CD4-positive, alpha-beta T cell treated with Interleukin-6 at 100 ng/mL for 8 hours (primary cell): ENCODE measurements around the gene ZNF8.
A peak's percentile ranks its signal among the peaks of the same experiment; 100 is the strongest.
"Not testable (repeated sequence)": the region's sequence is repeated elsewhere in the genome, so short reads cannot be mapped to it uniquely, and the experiment has no call there.

Experiments
- DNase-seq: peaks from one replicate; pipeline ENCODE4 v3.0.0-alpha.2; 2020; ENCODE audit warnings: mixed read lengths, low spot score

The ZNF8 gene

GRCh38 chr19:58278541-58279041, at the start of gene ZNF8:
TSS of gene ZNF8 (plus strand) at chr19:58278955. CDS start at chr19:58279082, 127 bp downstream.
- peak; percentile 96 for DNase-seq

- peak; percentile 2 for DNase-seq
Measured at GRCh38 chr19:58229255-58229639, 49.5 kb upstream of the ZNF8 start.

GRCh38 chr19:58237324-58237723, 41.4 kb upstream of the ZNF8 start:
- DNase-seq = no peak

GRCh38 chr19:58243351-58243750, 35.4 kb upstream of the ZNF8 start:
- DNase-seq = no peak

GRCh38 chr19:58248886-58249285, 29.9 kb upstream of the ZNF8 start:
- DNase-seq = no peak

- no peak for DNase-seq
Measured at GRCh38 chr19:58252102-58252685, 26.6 kb upstream of the ZNF8 start.

- DNase-seq = not testable (repeated sequence)
Measured at GRCh38 chr19:58258259-58258658, 20.5 kb upstream of the ZNF8 start.

GRCh38 chr19:58261600-58261967, 17.2 kb upstream of the ZNF8 start:
- no peak for DNase-seq

- no peak for DNase-seq
Measured at GRCh38 chr19:58261968-58262921, 16.5 kb upstream of the ZNF8 start.

GRCh38 chr19:58262922-58263296, 15.8 kb upstream of the ZNF8 start:
- DNase-seq = no peak

GRCh38 chr19:58265100-58265499, 13.7 kb upstream of the ZNF8 start:
- no peak for DNase-seq

- DNase-seq = no peak
Measured at GRCh38 chr19:58268344-58268743, 10.4 kb upstream of the ZNF8 start.

- no peak for DNase-seq
Measured at GRCh38 chr19:58274771-58275201, 4.0 kb upstream of the ZNF8 start.

- DNase-seq = no peak
Measured at GRCh38 chr19:58275564-58275963, 3.2 kb upstream of the ZNF8 start.

GRCh38 chr19:58277197-58277596, 1.6 kb upstream of the ZNF8 start:
- DNase-seq = no peak

- DNase-seq = no peak
Measured at GRCh38 chr19:58277748-58278540, 811 bp upstream of the ZNF8 start.

GRCh38 chr19:58279042-58279924, 528 bp downstream of the ZNF8 start:
- DNase-seq = peak; percentile 20

- no peak for DNase-seq
Measured at GRCh38 chr19:58279925-58280316, 1.2 kb downstream of the ZNF8 start.

GRCh38 chr19:58284199-58284598, 5.4 kb downstream of the ZNF8 start:
- no peak for DNase-seq

GRCh38 chr19:58291943-58292342, 13.2 kb downstream of the ZNF8 start:
- DNase-seq = no peak

- DNase-seq = no peak
Measured at GRCh38 chr19:58294743-58295374, 16.1 kb downstream of the ZNF8 start.
